ENCODE measurements around the gene MX2.

MX2 gene

DNA sequence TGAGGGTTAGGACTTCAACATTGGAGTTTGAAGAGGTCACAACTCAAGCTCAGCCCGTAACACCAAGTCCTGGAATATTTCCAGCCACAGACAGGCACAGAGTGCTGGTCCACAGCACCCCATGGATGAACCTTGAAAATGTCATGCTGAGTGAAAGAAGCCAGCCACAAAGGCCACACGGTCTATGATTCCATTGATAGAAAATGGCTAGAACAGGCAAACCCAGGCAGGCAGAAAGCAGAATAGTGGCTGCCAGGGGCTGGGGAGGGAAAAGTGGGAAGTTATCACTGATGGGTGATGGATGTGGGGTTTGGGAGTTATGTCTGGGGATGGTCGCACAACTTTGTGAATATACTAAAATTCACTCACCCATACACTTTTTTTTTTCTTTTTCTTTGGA lies 85.5 kb downstream of the MX2 start:
- DNase-seq, result no peak
- Histone ChIP-seq H4K20me1 (ENCODE audit: insufficient read depth, low read length) (no peaks in the 10 kb centered on the region), H2AFZ (ENCODE audit: low read length) (no peak overlapping the region), H3K27me3 (replicated peaks; ENCODE audit: insufficient read depth, low read length) (no peaks in the 10 kb centered on the region), H3K9me2 (replicated peaks; ENCODE audit: insufficient read depth, low read length) (no peaks in the 10 kb centered on the region), H3K27ac (ENCODE audit: low read length) (no peak overlapping the region), H3K9me3 (replicated peaks; ENCODE audit: insufficient read depth, low read length) (no peaks in the 10 kb centered on the region), H3K9ac (ENCODE audit: low read length) (no peak overlapping the region), H3K4me1 (ENCODE audit: low read length) (no peaks in the 10 kb centered on the region), H3K36me3 (replicated peaks; ENCODE audit: insufficient read depth, low read length) (no peaks in the 10 kb centered on the region), H3K79me2 (ENCODE audit: low read length) (no peaks in the 10 kb centered on the region), H3K4me2 (ENCODE audit: low read depth, low read length) (no peak overlapping the region), H3F3A (ENCODE audit: insufficient read depth, low read length) (no peaks in the 10 kb centered on the region), H3K4me3 (ENCODE audit: low read length) (no peak overlapping the region)
- no peak for TF ChIP-seq EZH2phosphoT487 (IDR thresholded peaks at IDR 0.05; ENCODE audit: low read length)
- TF ChIP-seq EZH2 (optimal IDR thresholded peaks at IDR 0.05; ENCODE audit: low read depth, low read length), result no peak
- no peak for TF ChIP-seq CTCF (IDR thresholded peaks at IDR 0.05; ENCODE audit: low read length)

DNA sequence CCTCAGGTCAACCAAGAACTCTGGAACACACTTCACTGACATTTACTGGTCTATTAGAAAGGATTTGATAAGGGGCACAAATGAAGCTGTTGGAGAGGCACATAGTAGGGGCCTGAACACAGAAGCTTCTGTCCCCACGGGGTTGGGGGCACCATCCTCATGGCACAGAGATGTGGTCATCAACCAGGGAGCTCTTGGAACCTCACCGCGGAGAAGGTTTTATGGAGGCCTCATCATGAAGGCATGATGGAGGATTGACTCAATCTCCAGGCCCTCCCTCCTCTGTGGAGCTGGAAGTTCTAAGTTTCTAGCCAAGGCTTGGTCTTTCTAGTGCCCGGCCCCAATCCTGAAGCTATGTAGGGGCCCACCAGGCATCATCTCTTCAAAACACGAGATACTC lies 87.8 kb downstream of the MX2 start:
- TF ChIP-seq CTCF (IDR thresholded peaks at IDR 0.05; ENCODE audit: low read length), result no peak
- no peak for TF ChIP-seq EZH2phosphoT487 (IDR thresholded peaks at IDR 0.05; ENCODE audit: low read length)
- Histone ChIP-seq H3K27me3 (replicated peaks; ENCODE audit: insufficient read depth, low read length) (no peaks in the 10 kb centered on the region), H3K27ac (ENCODE audit: low read length) (no peak overlapping the region), H3K79me2 (ENCODE audit: low read length) (no peaks in the 10 kb centered on the region), H3K4me1 (ENCODE audit: low read length) (no peaks in the 10 kb centered on the region), H3K9me2 (replicated peaks; ENCODE audit: insufficient read depth, low read length) (no peaks in the 10 kb centered on the region), H4K20me1 (ENCODE audit: insufficient read depth, low read length) (no peaks in the 10 kb centered on the region), H3K9me3 (replicated peaks; ENCODE audit: insufficient read depth, low read length) (no peaks in the 10 kb centered on the region), H3K4me2 (ENCODE audit: low read depth, low read length) (no peak overlapping the region), H3F3A (ENCODE audit: insufficient read depth, low read length) (no peaks in the 10 kb centered on the region), H3K36me3 (replicated peaks; ENCODE audit: insufficient read depth, low read length) (no peaks in the 10 kb centered on the region), H3K4me3 (ENCODE audit: low read length) (no peak overlapping the region), H2AFZ (ENCODE audit: low read length) (no peak overlapping the region), H3K9ac (ENCODE audit: low read length) (no peak overlapping the region)
- DNase-seq, result no peak

- Histone ChIP-seq H2AFZ (ENCODE audit: low read length) (no peak overlapping the region), H3K4me3 (ENCODE audit: low read length) (no peak overlapping the region), H3K4me1 (ENCODE audit: low read length) (no peaks in the 10 kb centered on the region), H3K36me3 (replicated peaks; ENCODE audit: insufficient read depth, low read length) (no peaks in the 10 kb centered on the region), H3K79me2 (ENCODE audit: low read length) (no peaks in the 10 kb centered on the region), H3F3A (ENCODE audit: insufficient read depth, low read length) (no peaks in the 10 kb centered on the region), H3K9me2 (replicated peaks; ENCODE audit: insufficient read depth, low read length) (no peaks in the 10 kb centered on the region), H3K27ac (ENCODE audit: low read length) (no peak overlapping the region), H3K4me2 (ENCODE audit: low read depth, low read length) (no peak overlapping the region), H3K9ac (ENCODE audit: low read length) (no peak overlapping the region), H3K9me3 (replicated peaks; ENCODE audit: insufficient read depth, low read length) (no peaks in the 10 kb centered on the region), H4K20me1 (ENCODE audit: insufficient read depth, low read length) (no peaks in the 10 kb centered on the region), H3K27me3 (replicated peaks; ENCODE audit: insufficient read depth, low read length) (no peaks in the 10 kb centered on the region)
- DNase-seq, result no peak
- TF ChIP-seq EZH2phosphoT487 (IDR thresholded peaks at IDR 0.05; ENCODE audit: low read length) (no peak), CTCF (IDR thresholded peaks at IDR 0.05; ENCODE audit: low read length) (no peak), EZH2 (optimal IDR thresholded peaks at IDR 0.05; ENCODE audit: low read depth, low read length) (no peak)
Measured at GRCh38 chr21:41451753-41452676, 90.2 kb downstream of the MX2 start.

All from MM.1S (cell line).